ENCODE measurements around the gene CCDC171.

DNA sequence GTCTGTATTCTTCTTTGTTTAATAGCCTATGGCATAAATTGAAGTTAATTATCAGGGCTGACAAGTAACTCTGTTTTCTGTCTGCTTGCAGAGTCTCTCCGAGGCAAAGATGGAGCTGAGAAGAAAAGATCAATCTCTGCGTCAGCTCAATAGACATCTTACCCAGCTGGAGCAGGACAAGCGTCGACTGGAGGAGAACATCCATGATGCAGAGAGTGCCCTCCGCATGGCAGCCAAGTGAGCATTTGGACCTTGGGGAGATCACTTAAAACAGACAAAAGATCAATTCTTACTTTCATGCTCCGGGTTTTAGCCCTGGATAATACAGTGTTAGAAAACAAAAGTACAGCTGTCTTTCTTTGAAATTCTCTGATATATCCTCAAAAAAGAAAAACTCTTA, 293.8 kb downstream of the CCDC171 start:
- TF ChIP-seq, protein P1, sequence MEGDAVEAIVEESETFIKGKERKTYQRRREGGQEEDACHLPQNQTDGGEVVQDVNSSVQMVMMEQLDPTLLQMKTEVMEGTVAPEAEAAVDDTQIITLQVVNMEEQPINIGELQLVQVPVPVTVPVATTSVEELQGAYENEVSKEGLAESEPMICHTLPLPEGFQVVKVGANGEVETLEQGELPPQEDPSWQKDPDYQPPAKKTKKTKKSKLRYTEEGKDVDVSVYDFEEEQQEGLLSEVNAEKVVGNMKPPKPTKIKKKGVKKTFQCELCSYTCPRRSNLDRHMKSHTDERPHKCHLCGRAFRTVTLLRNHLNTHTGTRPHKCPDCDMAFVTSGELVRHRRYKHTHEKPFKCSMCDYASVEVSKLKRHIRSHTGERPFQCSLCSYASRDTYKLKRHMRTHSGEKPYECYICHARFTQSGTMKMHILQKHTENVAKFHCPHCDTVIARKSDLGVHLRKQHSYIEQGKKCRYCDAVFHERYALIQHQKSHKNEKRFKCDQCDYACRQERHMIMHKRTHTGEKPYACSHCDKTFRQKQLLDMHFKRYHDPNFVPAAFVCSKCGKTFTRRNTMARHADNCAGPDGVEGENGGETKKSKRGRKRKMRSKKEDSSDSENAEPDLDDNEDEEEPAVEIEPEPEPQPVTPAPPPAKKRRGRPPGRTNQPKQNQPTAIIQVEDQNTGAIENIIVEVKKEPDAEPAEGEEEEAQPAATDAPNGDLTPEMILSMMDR (IDR thresholded peaks at IDR 0.05): no peak
- TF ChIP-seq POLR2AphosphoS5 (IDR thresholded peaks at IDR 0.05): no peak
- TF ChIP-seq EP300 (IDR thresholded peaks at IDR 0.05): no peak

All from esophagus muscularis mucosa (tissue), 4 donors.